Measurements from ENCODE around the gene AGBL4. TPM values are rescaled to one million over a fixed set of nuclear protein-coding genes. Genes with fewer than 3 reads are reported as not detected.

The AGBL4 gene
- total RNA-seq, 4 donors from 2014 or later = not detected

DNA sequence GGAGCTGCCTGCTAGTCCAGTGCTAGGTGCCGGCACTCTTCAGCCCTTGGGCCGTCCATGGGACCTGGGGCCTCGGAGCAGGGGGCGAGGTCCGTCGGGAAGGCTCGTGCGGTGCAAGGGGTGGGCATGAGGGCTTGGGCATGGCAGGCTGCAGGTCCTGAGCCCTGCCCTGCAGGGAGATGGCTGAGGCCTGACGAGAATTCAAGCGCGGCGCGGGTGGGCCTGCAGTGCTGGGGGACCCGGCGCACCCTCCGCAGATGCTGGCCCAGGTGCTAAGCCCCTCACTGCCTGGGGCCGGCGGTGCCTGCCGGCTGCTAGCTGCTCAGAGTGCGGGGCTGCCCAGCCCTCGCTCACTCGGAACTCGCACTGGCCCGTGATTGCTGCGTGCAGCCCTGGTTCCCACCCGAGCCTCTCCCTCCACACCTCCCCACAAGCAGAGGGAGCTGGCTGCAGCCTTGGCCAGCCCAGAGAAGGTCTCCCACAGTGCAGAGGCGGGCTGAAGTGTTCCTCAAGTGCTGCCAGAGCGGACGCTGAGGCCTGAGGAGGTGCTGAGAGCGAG is 467.0 kb downstream of the AGBL4 start:
- ATAC-seq (no peak), DNase-seq (no peak)
- Histone ChIP-seq H3K9me3 (no peaks in the 10 kb centered on the region), H3K4me3 (no peak overlapping the region), H3K27me3 (no peaks in the 10 kb centered on the region), H3K36me3 (no peaks in the 10 kb centered on the region), H3K27ac (no peak overlapping the region), H3K4me1 (no peaks in the 10 kb centered on the region)
- no peak for TF ChIP-seq POLR2A (IDR thresholded peaks at IDR 0.05)
- TF ChIP-seq CTCF (IDR thresholded peaks at IDR 0.05 in 4 of 5, conservative IDR thresholded peaks at IDR 0.05 in 1 of 5) = no peak
- intact Hi-C loops (cut with DNase I; ENCODE audit: low total_unique reads) (no loop called here), in situ Hi-C loops (cut with MboI; ENCODE audit: low sequenced_read_pairs in 4 of 4) (no loop called here)

DNA sequence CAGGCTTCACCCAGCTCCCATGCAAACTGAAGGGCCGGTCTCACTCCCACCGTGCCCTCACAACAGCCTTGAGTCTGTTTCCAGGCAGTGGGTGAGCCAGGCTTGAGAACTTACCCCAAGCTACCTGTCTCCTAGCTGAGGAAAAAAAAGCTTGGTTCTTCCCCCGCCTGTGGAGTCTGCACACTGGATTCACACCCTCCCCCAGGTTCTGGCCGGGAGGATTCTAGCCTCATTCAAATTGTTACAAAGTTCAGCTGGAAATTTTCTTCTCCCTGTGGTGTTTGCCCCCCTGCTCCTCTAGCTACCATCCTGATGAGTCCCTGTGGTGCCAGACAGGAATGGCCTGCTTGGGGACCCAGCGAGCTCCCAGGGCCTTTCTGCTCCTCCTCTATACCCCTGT is 471.7 kb downstream of the AGBL4 start:
- TF ChIP-seq CTCF (IDR thresholded peaks at IDR 0.05 in 4 of 5, conservative IDR thresholded peaks at IDR 0.05 in 1 of 5) (no peak), POLR2A (IDR thresholded peaks at IDR 0.05) (no peak)
- ATAC-seq = no peak
- DNase-seq = no peak
- H3K4me1 ChIP-seq = no peaks in the 10 kb centered on the region
- no peaks in the 10 kb centered on the region for H3K27me3 ChIP-seq
- in situ Hi-C loops (cut with MboI; ENCODE audit: low sequenced_read_pairs in 4 of 4) (no loop called here), intact Hi-C loops (cut with DNase I; ENCODE audit: low total_unique reads) (no loop called here)
- H3K4me3 ChIP-seq = no peak overlapping the region
- no peaks in the 10 kb centered on the region for H3K36me3 ChIP-seq
- H3K9me3 ChIP-seq = no peaks in the 10 kb centered on the region
- H3K27ac ChIP-seq = no peak overlapping the region

DNA sequence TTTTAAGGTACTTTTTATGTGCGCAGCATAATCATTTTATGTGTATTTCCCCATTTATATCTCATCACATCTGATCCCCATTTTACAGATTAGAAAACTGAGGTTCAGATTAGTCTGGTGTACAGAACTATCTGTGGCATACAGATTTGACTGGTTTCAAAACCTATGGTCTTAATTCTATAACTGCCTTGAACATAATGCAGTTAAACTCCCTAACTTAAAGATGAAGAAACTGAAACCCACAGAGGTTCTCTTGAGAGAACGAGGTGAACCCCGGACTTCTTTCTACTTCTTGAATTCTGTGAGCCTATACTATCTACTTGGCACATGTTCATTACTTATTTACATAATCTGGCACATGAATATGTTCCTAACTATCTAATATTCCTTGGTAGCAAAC is 479.1 kb downstream of the AGBL4 start:
- intact Hi-C loops (cut with DNase I; ENCODE audit: low total_unique reads) (no loop called here), in situ Hi-C loops (cut with MboI; ENCODE audit: low sequenced_read_pairs in 4 of 4) (no loop called here)
- DNase-seq = no peak
- TF ChIP-seq CTCF (IDR thresholded peaks at IDR 0.05 in 4 of 5, conservative IDR thresholded peaks at IDR 0.05 in 1 of 5) (no peak), POLR2A (IDR thresholded peaks at IDR 0.05) (no peak)
- H3K27ac ChIP-seq = no peak overlapping the region
- H3K4me3 ChIP-seq = no peak overlapping the region
- no peaks in the 10 kb centered on the region for H3K27me3 ChIP-seq
- no peaks in the 10 kb centered on the region for H3K9me3 ChIP-seq
- no peaks in the 10 kb centered on the region for H3K4me1 ChIP-seq
- ATAC-seq = no peak
- no peaks in the 10 kb centered on the region for H3K36me3 ChIP-seq

GRCh38 chr1:49541096-49541752 is 482.5 kb downstream of the AGBL4 start:
- intact Hi-C loops (cut with DNase I; ENCODE audit: low total_unique reads) (no loop called here), in situ Hi-C loops (cut with MboI; ENCODE audit: low sequenced_read_pairs in 4 of 4) (no loop called here)
- no peak overlapping the region for H3K4me3 ChIP-seq
- no peak overlapping the region for H3K27ac ChIP-seq
- H3K36me3 ChIP-seq = no peaks in the 10 kb centered on the region
- no peaks in the 10 kb centered on the region for H3K4me1 ChIP-seq
- H3K9me3 ChIP-seq = no peaks in the 10 kb centered on the region
- DNase-seq (no peak), ATAC-seq (no peak)
- H3K27me3 ChIP-seq = no peaks in the 10 kb centered on the region
- TF ChIP-seq CTCF (IDR thresholded peaks at IDR 0.05 in 4 of 5, conservative IDR thresholded peaks at IDR 0.05 in 1 of 5) (no peak), POLR2A (IDR thresholded peaks at IDR 0.05) (no peak)
